Thyroid gland (tissue), 4 donors: ENCODE data around the gene CDH4. TPM values are rescaled to one million over a fixed set of nuclear protein-coding genes. Genes with fewer than 3 reads are reported as not detected.

ENCODE experiments used
- DNase-seq, 2 donors: peaks; one replicate each; pipeline ENCODE4 v3.0.0-alpha.2; 2019
- H3K27ac ChIP-seq, 3 donors: fragments of 200-600 bp; sonication (generic); 1 replicate in 2 of 3; 2 replicates in 1 of 3; pipeline ENCODE4 v1.5.1; 2016 to 2019; ENCODE audit warnings: mild to moderate bottlenecking in 1 of 3, moderate library complexity in 1 of 3
- H3K27me3 ChIP-seq: fragments of 200-600 bp; sonication (generic); one replicate; pipeline ENCODE4 v1.5.1; 2019
- H3K36me3 ChIP-seq, 2 donors: fragments of 200-600 bp; sonication (generic); one replicate each; pipeline ENCODE4 v1.5.1; 2016 to 2019
- H3K4me1 ChIP-seq, 2 donors: fragments of 200-600 bp; sonication (generic); one replicate each; pipeline ENCODE4 v1.5.1; 2017 to 2019
- H3K4me3 ChIP-seq, 3 donors: fragments of 200-600 bp; sonication (generic); replicated peaks in 1 of 3; 1 replicate in 2 of 3; 2 replicates in 1 of 3; pipeline ENCODE4 v1.5.1; 2016; ENCODE audit warnings: mild to moderate bottlenecking in 1 of 3
- H3K9me3 ChIP-seq: fragments of 200-600 bp; sonication (generic); one replicate; pipeline ENCODE4 v1.5.1; 2017
- CTCF ChIP-seq, 6 experiments: fragments of 200-600 bp in 3 of 6; fragments of 450-650 bp in 3 of 6; sonication (generic) in 3 of 6; IDR thresholded peaks; one replicate each; pipeline ENCODE4 v1.5.1; 2016 to 2019; ENCODE audit warnings: antibody characterized with exemption in 6 of 6, mild to moderate bottlenecking in 2 of 6, inconsistent platforms in 1 of 6, moderate library complexity in 1 of 6
- POLR2A ChIP-seq, 2 donors: fragments of 450-650 bp; IDR thresholded peaks; one replicate each; pipeline ENCODE4 v1.6.1; 2017; ENCODE audit warnings: antibody characterized with exemption in 2 of 2, mild to moderate bottlenecking in 2 of 2, moderate library complexity in 1 of 2
- WGBS, 2 donors: methylation state at CpG; one replicate each; pipeline ENCODE4 v1.1.5; 2017; 5-methylcytosine and 5-hydroxymethylcytosine counted together
- intact Hi-C: fragments of 100-400 bp; cut with DNase I; formaldehyde crosslinking; loops from one replicate; pipeline ENCODE4 v1.15.1; 2023
- total RNA-seq, 4 donors: library from RNA; depleted of rRNA; stranded (reverse); fragments of >200 nt; gene quantifications; one replicate each; pipeline ENCODE4 v1.2.3, GENCODE V29; 2016

The CDH4 gene
- total RNA-seq, 4 donors from 2014 or later, result 0.22 to 0.29 (median 0.29) TPM; not detected in 1

- intact Hi-C loops, result no loop called here
- H3K4me3 ChIP-seq, result no peak overlapping the region
- 81 to 93% methylated on average over 5 of the region's 5 CpGs for WGBS, 2 donors
- H3K27ac ChIP-seq, result no peak overlapping the region
- H3K27me3 ChIP-seq, result no peaks in the 10 kb centered on the region
- H3K9me3 ChIP-seq, result no peaks in the 10 kb centered on the region
- no peak for DNase-seq
- H3K36me3 ChIP-seq, result no peaks in the 10 kb centered on the region
- TF ChIP-seq CTCF (IDR thresholded peaks at IDR 0.05) (no peak), POLR2A (IDR thresholded peaks at IDR 0.05) (no peak)
- no peaks in the 10 kb centered on the region for H3K4me1 ChIP-seq
These were observed 324.3 kb downstream of the CDH4 start for GRCh38 chr20:61576372-61576771.

- Histone ChIP-seq H3K4me1 (no peaks in the 10 kb centered on the region), H3K4me3 (no peak overlapping the region), H3K27ac (no peak overlapping the region), H3K9me3 (no peaks in the 10 kb centered on the region), H3K27me3 (no peaks in the 10 kb centered on the region), H3K36me3 (no peaks in the 10 kb centered on the region)
- no peak for TF ChIP-seq CTCF (IDR thresholded peaks at IDR 0.05)
- TF ChIP-seq POLR2A (IDR thresholded peaks at IDR 0.05), result no peak
- DNase-seq, result no peak
- intact Hi-C loops, result no loop called here
- WGBS, 2 donors, result 87 to 93% methylated on average over 1 of the region's 1 CpG
These were observed 325.0 kb downstream of the CDH4 start for GRCh38 chr20:61577065-61577464.

- Histone ChIP-seq H3K27me3 (no peaks in the 10 kb centered on the region), H3K36me3 (no peaks in the 10 kb centered on the region), H3K27ac (no peak overlapping the region), H3K4me1 (no peaks in the 10 kb centered on the region), H3K9me3 (no peaks in the 10 kb centered on the region), H3K4me3 (no peak overlapping the region)
- no peak for DNase-seq
- 79 to 83% methylated on average over 7 of the region's 7 CpGs for WGBS, 2 donors
- intact Hi-C loops, result no loop called here
- TF ChIP-seq POLR2A (IDR thresholded peaks at IDR 0.05) (no peak), CTCF (IDR thresholded peaks at IDR 0.05) (no peak)
These were observed 327.8 kb downstream of the CDH4 start for GRCh38 chr20:61579908-61580307.

- H3K9me3 ChIP-seq, result no peaks in the 10 kb centered on the region
- no peaks in the 10 kb centered on the region for H3K4me1 ChIP-seq
- intact Hi-C loops, result no loop called here
- no peak overlapping the region for H3K27ac ChIP-seq
- H3K4me3 ChIP-seq, result no peak overlapping the region
- DNase-seq, result no peak
- no peak for TF ChIP-seq POLR2A (IDR thresholded peaks at IDR 0.05)
- TF ChIP-seq CTCF (IDR thresholded peaks at IDR 0.05), result no peak
- 66 to 82% methylated on average over 9 to 16 of the region's 16 CpGs for WGBS, 2 donors
- no peaks in the 10 kb centered on the region for H3K36me3 ChIP-seq
- no peaks in the 10 kb centered on the region for H3K27me3 ChIP-seq
These were observed 329.1 kb downstream of the CDH4 start for GRCh38 chr20:61580958-61581824.

- intact Hi-C loops, result no loop called here
- TF ChIP-seq CTCF (IDR thresholded peaks at IDR 0.05) (no peak), POLR2A (IDR thresholded peaks at IDR 0.05) (no peak)
- H3K27me3 ChIP-seq, result no peaks in the 10 kb centered on the region
These were observed 329.7 kb downstream of the CDH4 start for GRCh38 chr20:61581825-61582188.

More at GRCh38 chr20:61581825-61582188, 329.7 kb downstream of the CDH4 start:
- no peak overlapping the region for H3K27ac ChIP-seq
- no peaks in the 10 kb centered on the region for H3K36me3 ChIP-seq
- no peaks in the 10 kb centered on the region for H3K9me3 ChIP-seq
- WGBS, 2 donors, result 64 to 68% methylated on average over 11 to 13 of the region's 14 CpGs
- no peak for DNase-seq
- H3K4me3 ChIP-seq, result no peak overlapping the region
- H3K4me1 ChIP-seq, result no peaks in the 10 kb centered on the region
